ENCODE results near the gene SPON1. TPM values are rescaled to one million over a fixed set of nuclear protein-coding genes. Genes with fewer than 3 reads are reported as not detected.

The SPON1 gene
- total RNA-seq, 1 experiment from 2014 or later, result 0.20 TPM

DNA sequence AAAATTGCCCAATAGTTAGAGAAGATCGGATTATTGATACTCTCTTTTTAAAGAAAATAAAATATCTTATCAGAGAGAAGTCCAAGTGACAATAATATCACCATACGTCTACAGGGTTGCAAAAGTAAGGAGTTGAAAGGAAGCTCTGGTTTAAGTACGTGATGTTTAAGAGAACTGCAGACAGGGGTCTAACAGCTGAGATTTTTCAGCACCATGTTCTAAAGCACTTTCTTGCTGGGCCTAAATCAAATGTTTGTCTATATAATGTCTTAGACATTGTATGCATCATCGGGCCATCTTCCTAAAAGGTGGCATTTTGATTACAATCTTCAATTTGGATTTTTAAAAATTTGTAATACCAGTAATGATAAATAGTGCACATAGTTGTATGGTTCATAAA, 263.1 kb downstream of the SPON1 start:
- H2BK15ac ChIP-seq (ENCODE audit: low read depth, low read length), result no peak overlapping the region
- no peak overlapping the region for H3K4me3 Mint-ChIP-seq
- H3K9me3 Mint-ChIP-seq, result peaks cover 3 to 4% of the 10 kb centered on the region in 2 experiments; a peak in 4 of 5 replicates

More for the DNA sequence above, 263.1 kb downstream of the SPON1 start:
- peaks cover 41 to 43% of the 10 kb centered on the region in 2 experiments for H3K4me1 Mint-ChIP-seq
- no peaks in the 10 kb centered on the region for H3K27me3 ChIP-seq (ENCODE audit: insufficient read depth, low read length)
- DNase-seq, result no peak
- H3K9ac ChIP-seq (ENCODE audit: extremely low read depth, insufficient read length, low read length), result no peak overlapping the region
- no CpG with 5 or more reads among the region's 4 CpGs for WGBS (ENCODE audit: extremely low coverage, insufficient read length, low lambda C conversion rate)
- H2BK120ac ChIP-seq (ENCODE audit: low read depth, low read length, poor library complexity, severe bottlenecking), result no peak overlapping the region
- no peak overlapping the region for H2BK12ac ChIP-seq (ENCODE audit: insufficient read length, low read depth, low read length)
- H3K4me2 ChIP-seq (ENCODE audit: insufficient read depth, insufficient read length, low read length), result no peak overlapping the region
- H3K36me3 Mint-ChIP-seq (ENCODE audit: insufficient read depth in 1 of 3, low read depth in 3 of 3), result peaks cover 0 to 9% (median 0%) of the 10 kb centered on the region in 3 experiments; a peak in 3 of 7 replicates
- no peaks in the 10 kb centered on the region for H3K23me2 ChIP-seq (ENCODE audit: insufficient read length, low read depth, low read length, poor library complexity, severe bottlenecking)
- no peak overlapping the region for H2BK20ac ChIP-seq (ENCODE audit: low read depth, low read length, poor library complexity, severe bottlenecking)
- H4K91ac ChIP-seq (ENCODE audit: insufficient read length, low read depth, low read length), result no peak overlapping the region
- H3T11ph ChIP-seq (ENCODE audit: low read length), result no peak overlapping the region
- no peak overlapping the region for H2BK5ac ChIP-seq (ENCODE audit: insufficient read length, low read length)
- H3K9me3 ChIP-seq (ENCODE audit: control insufficient read depth, low read depth, low read length), result no peaks in the 10 kb centered on the region
- no peak overlapping the region for H2AFZ ChIP-seq (ENCODE audit: low read length)
- H3K18ac ChIP-seq (ENCODE audit: insufficient read length, low read depth, low read length), result no peak overlapping the region
- no peak overlapping the region for H4K8ac ChIP-seq (replicated peaks; ENCODE audit: insufficient read length, low read depth, low read length)
- TF ChIP-seq, protein P1, sequence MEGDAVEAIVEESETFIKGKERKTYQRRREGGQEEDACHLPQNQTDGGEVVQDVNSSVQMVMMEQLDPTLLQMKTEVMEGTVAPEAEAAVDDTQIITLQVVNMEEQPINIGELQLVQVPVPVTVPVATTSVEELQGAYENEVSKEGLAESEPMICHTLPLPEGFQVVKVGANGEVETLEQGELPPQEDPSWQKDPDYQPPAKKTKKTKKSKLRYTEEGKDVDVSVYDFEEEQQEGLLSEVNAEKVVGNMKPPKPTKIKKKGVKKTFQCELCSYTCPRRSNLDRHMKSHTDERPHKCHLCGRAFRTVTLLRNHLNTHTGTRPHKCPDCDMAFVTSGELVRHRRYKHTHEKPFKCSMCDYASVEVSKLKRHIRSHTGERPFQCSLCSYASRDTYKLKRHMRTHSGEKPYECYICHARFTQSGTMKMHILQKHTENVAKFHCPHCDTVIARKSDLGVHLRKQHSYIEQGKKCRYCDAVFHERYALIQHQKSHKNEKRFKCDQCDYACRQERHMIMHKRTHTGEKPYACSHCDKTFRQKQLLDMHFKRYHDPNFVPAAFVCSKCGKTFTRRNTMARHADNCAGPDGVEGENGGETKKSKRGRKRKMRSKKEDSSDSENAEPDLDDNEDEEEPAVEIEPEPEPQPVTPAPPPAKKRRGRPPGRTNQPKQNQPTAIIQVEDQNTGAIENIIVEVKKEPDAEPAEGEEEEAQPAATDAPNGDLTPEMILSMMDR (conservative IDR thresholded peaks at IDR 0.05), result no peak
- H3K56ac ChIP-seq (ENCODE audit: insufficient read length, low read depth, low read length), result no peak overlapping the region
- no peak overlapping the region for H3K27ac Mint-ChIP-seq
- no peak overlapping the region for H4K5ac ChIP-seq (ENCODE audit: insufficient read length, low read depth, low read length)
- peaks cover 8% of the 10 kb centered on the region for H3K27me3 Mint-ChIP-seq (ENCODE audit: low read depth)
- H2AK5ac ChIP-seq (ENCODE audit: insufficient read length, low read length), result no peak overlapping the region
- H3K27ac ChIP-seq (ENCODE audit: insufficient read length, low read depth, low read length), result no peak overlapping the region
- H3K4ac ChIP-seq (ENCODE audit: low read depth, low read length), result no peak overlapping the region
- no peaks in the 10 kb centered on the region for H3K79me1 ChIP-seq (ENCODE audit: insufficient read depth, low read depth, low read length, poor library complexity, severe bottlenecking)
- H3K23ac ChIP-seq (ENCODE audit: insufficient read length, low read depth, low read length), result no peak overlapping the region
- no peaks in the 10 kb centered on the region for H3K79me2 ChIP-seq (ENCODE audit: insufficient read depth, low read length)
- H3K4me1 ChIP-seq (ENCODE audit: insufficient read depth, low read length), result peaks cover 13% of the 10 kb centered on the region; the same call in 1 of the 2 replicates
- H4K20me1 ChIP-seq (ENCODE audit: control insufficient read depth, insufficient read depth, insufficient read length), result no peaks in the 10 kb centered on the region
- no peak overlapping the region for H3K14ac ChIP-seq (ENCODE audit: insufficient read depth, low read length)

Data from H9 (cell line).